ENCODE measurements around the gene APOL5.

DNA sequence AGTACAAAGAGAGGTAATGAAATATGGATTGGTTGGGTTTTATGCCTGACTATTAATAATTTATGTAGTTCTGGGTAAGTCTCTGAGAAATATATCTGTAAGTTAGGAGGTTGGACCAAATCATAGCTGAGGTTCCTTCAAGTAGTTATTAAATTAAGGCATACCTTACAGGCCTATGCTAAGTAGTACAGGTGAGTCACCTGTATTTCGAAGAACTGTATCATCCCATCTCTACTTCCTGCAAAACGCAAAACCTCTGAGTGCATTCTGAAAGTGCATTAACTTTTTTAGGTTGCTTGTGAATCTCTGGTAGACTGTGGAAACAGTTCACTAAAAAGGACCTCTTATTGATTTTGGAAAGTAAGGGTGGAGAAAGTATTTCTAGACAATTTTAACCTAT is 37.1 kb downstream of the APOL5 start:
- TF ChIP-seq SUZ12 (IDR thresholded peaks at IDR 0.05; ENCODE audit: extremely low read depth, insufficient read depth, insufficient read length) (no peak), YY1 (IDR thresholded peaks at IDR 0.05; ENCODE audit: insufficient read depth, insufficient read length) (no peak)

Measured in NT2/D1 (cell line).